Tibial nerve (tissue), 4 donors: ENCODE measurements around the gene ESM1. TPM values are rescaled to one million over a fixed set of nuclear protein-coding genes. Genes with fewer than 3 reads are reported as not detected.

ENCODE experiments used
- DNase-seq, 2 donors: peaks; one replicate each; pipeline ENCODE4 v3.0.0-alpha.2; 2019; ENCODE audit warnings: low spot score in 2 of 2
- H3K27ac ChIP-seq, 4 donors: fragments of 200-600 bp; sonication (generic) in 3 of 4; one replicate each; pipeline ENCODE4 v1.5.1; 2017 to 2019; ENCODE audit warnings: mild to moderate bottlenecking in 1 of 4
- H3K27me3 ChIP-seq, 2 donors: fragments of 200-600 bp; sonication (generic) in 1 of 2; one replicate each; pipeline versions ENCODE4 v1.5.1 to v1.6.0; 2017 to 2019
- H3K36me3 ChIP-seq, 3 donors: fragments of 200-600 bp; sonication (generic); one replicate each; pipeline ENCODE4 v1.5.1; 2018 to 2019
- H3K4me1 ChIP-seq, 4 donors: fragments of 200-600 bp; sonication (generic) in 3 of 4; one replicate each; pipeline ENCODE4 v1.5.1; 2017 to 2019
- H3K4me3 ChIP-seq, 4 donors: fragments of 200-600 bp; sonication (generic) in 3 of 4; one replicate each; pipeline ENCODE4 v1.5.1; 2017 to 2019; ENCODE audit warnings: mild to moderate bottlenecking in 1 of 4, moderate library complexity in 1 of 4
- H3K9me3 ChIP-seq, 4 donors: fragments of 200-600 bp; sonication (generic) in 3 of 4; one replicate each; pipeline ENCODE4 v1.5.1; 2017 to 2019
- CTCF ChIP-seq, 5 experiments: fragments of 200-600 bp in 3 of 5; fragments of 450-650 bp in 2 of 5; sonication (generic) in 3 of 5; IDR thresholded peaks; one replicate each; pipeline ENCODE4 v1.5.1; 2016 to 2019; ENCODE audit warnings: antibody characterized with exemption in 5 of 5, mild to moderate bottlenecking in 3 of 5, moderate library complexity in 2 of 5
- EP300 ChIP-seq, 2 donors: sonication (generic); formaldehyde crosslinking; IDR thresholded peaks; one replicate each; pipeline ENCODE4 v1.6.1; 2017; ENCODE audit warnings: antibody characterized with exemption in 2 of 2, mild to moderate bottlenecking in 1 of 2
- POLR2A ChIP-seq, 2 donors: fragments of 450-650 bp; IDR thresholded peaks; one replicate each; pipeline ENCODE4 v1.6.1; 2017; ENCODE audit warnings: antibody characterized with exemption in 2 of 2, mild to moderate bottlenecking in 2 of 2, moderate library complexity in 2 of 2
- WGBS, 2 donors: methylation state at CpG; one replicate each; pipeline ENCODE4 v1.1.5; 2018; 5-methylcytosine and 5-hydroxymethylcytosine counted together
- total RNA-seq, 4 donors: library from RNA; depleted of rRNA; stranded (reverse); fragments of >200 nt; gene quantifications; one replicate each; pipeline ENCODE4 v1.1.0, GENCODE V29; 2016

Gene ESM1
- total RNA-seq, 4 donors from 2014 or later: 0.39 TPM; not detected in 3

- TF ChIP-seq CTCF (IDR thresholded peaks at IDR 0.05): no peak
- TF ChIP-seq POLR2A (IDR thresholded peaks at IDR 0.05): no peak
- TF ChIP-seq EP300 (IDR thresholded peaks at IDR 0.05): no peak
- Histone ChIP-seq H3K4me1 (no peaks in the 10 kb centered on the region), H3K4me3 (no peak overlapping the region), H3K36me3 (no peaks in the 10 kb centered on the region), H3K27me3 (no peaks in the 10 kb centered on the region), H3K9me3 (no peaks in the 10 kb centered on the region), H3K27ac (no peak overlapping the region)
- DNase-seq: no peak
- WGBS, 2 donors: 67 to 72% methylated on average over 3 of the region's 3 CpGs
These were observed 39.0 kb downstream of the ESM1 start for GRCh38 chr5:54946306-54946819.

- no peaks in the 10 kb centered on the region for H3K27me3 ChIP-seq
- no peak overlapping the region for H3K4me3 ChIP-seq
- H3K27ac ChIP-seq: no peak overlapping the region
- WGBS, 2 donors: 68 to 70% methylated on average over 7 of the region's 7 CpGs
- TF ChIP-seq CTCF (IDR thresholded peaks at IDR 0.05): peak; percentile 33 to 62 (median 45)
- no peak for TF ChIP-seq POLR2A (IDR thresholded peaks at IDR 0.05)
- no peaks in the 10 kb centered on the region for H3K36me3 ChIP-seq
- no peaks in the 10 kb centered on the region for H3K4me1 ChIP-seq
- peak in 1 of 2 donors; percentile 65 for DNase-seq
- H3K9me3 ChIP-seq: no peaks in the 10 kb centered on the region
These were observed 41.0 kb downstream of the ESM1 start for GRCh38 chr5:54944364-54944763.

GRCh38 chr5:54942064-54942778 is 43.2 kb downstream of the ESM1 start:
- Histone ChIP-seq H3K4me3 (no peak overlapping the region), H3K36me3 (no peaks in the 10 kb centered on the region), H3K4me1 (no peaks in the 10 kb centered on the region), H3K9me3 (no peaks in the 10 kb centered on the region), H3K27ac (no peak overlapping the region), H3K27me3 (no peaks in the 10 kb centered on the region)
- DNase-seq: no peak
- 62 to 67% methylated on average over 9 of the region's 9 CpGs for WGBS, 2 donors
- TF ChIP-seq POLR2A (IDR thresholded peaks at IDR 0.05) (no peak), EP300 (IDR thresholded peaks at IDR 0.05) (no peak), CTCF (IDR thresholded peaks at IDR 0.05) (no peak)

- WGBS, 2 donors: 80% methylated on average over 5 of the region's 5 CpGs
- Histone ChIP-seq H3K27ac (no peak overlapping the region), H3K36me3 (no peaks in the 10 kb centered on the region), H3K4me1 (no peaks in the 10 kb centered on the region), H3K9me3 (no peaks in the 10 kb centered on the region), H3K4me3 (no peak overlapping the region), H3K27me3 (peaks cover 0 to 3% of the 10 kb centered on the region in 2 donors)
- no peak for DNase-seq
- TF ChIP-seq POLR2A (IDR thresholded peaks at IDR 0.05) (no peak), EP300 (IDR thresholded peaks at IDR 0.05) (no peak), CTCF (IDR thresholded peaks at IDR 0.05) (no peak)
These were observed 49.2 kb downstream of the ESM1 start for GRCh38 chr5:54936201-54936600.

- no peaks in the 10 kb centered on the region for H3K4me1 ChIP-seq
- H3K9me3 ChIP-seq: no peaks in the 10 kb centered on the region
- TF ChIP-seq EP300 (IDR thresholded peaks at IDR 0.05) (no peak), POLR2A (IDR thresholded peaks at IDR 0.05) (no peak), CTCF (IDR thresholded peaks at IDR 0.05) (no peak)
- peaks cover 0 to 3% of the 10 kb centered on the region in 2 donors for H3K27me3 ChIP-seq
- no peaks in the 10 kb centered on the region for H3K36me3 ChIP-seq
- WGBS, 2 donors: 73 to 75% methylated on average over 6 of the region's 6 CpGs
- no peak overlapping the region for H3K27ac ChIP-seq
- DNase-seq: no peak
- no peak overlapping the region for H3K4me3 ChIP-seq
These were observed 52.6 kb downstream of the ESM1 start for GRCh38 chr5:54932789-54933188.
